ENCODE measurements around the gene IRX5.

GRCh38 chr16:54980821-54981220 is 50.2 kb downstream of the IRX5 start:
- TF ChIP-seq POLR2A (IDR thresholded peaks at IDR 0.05) (no peak), CTCF (IDR thresholded peaks at IDR 0.05) (no peak)

Data from upper lobe of left lung (tissue), 4 donors.